A549 treated with dexamethasone at 1 μM for 4 hours (cell line): ENCODE measurements around the gene HDDC3. TPM values are rescaled to one million over a fixed set of nuclear protein-coding genes. Genes with fewer than 3 reads are reported as not detected.

ENCODE experiments used
- total RNA-seq: library from RNA; stranded (reverse); fragments of 200-300 nt; extraction: Qiagen RNA extraction; gene quantifications from 5 replicates; pipeline ENCODE4 v1.2.3, GENCODE V29; 2022

The HDDC3 gene, protein sequence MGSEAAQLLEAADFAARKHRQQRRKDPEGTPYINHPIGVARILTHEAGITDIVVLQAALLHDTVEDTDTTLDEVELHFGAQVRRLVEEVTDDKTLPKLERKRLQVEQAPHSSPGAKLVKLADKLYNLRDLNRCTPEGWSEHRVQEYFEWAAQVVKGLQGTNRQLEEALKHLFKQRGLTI
- 33.1 to 36.7 TPM (median 34.3 TPM) in 5 replicates for total RNA-seq

DNA sequence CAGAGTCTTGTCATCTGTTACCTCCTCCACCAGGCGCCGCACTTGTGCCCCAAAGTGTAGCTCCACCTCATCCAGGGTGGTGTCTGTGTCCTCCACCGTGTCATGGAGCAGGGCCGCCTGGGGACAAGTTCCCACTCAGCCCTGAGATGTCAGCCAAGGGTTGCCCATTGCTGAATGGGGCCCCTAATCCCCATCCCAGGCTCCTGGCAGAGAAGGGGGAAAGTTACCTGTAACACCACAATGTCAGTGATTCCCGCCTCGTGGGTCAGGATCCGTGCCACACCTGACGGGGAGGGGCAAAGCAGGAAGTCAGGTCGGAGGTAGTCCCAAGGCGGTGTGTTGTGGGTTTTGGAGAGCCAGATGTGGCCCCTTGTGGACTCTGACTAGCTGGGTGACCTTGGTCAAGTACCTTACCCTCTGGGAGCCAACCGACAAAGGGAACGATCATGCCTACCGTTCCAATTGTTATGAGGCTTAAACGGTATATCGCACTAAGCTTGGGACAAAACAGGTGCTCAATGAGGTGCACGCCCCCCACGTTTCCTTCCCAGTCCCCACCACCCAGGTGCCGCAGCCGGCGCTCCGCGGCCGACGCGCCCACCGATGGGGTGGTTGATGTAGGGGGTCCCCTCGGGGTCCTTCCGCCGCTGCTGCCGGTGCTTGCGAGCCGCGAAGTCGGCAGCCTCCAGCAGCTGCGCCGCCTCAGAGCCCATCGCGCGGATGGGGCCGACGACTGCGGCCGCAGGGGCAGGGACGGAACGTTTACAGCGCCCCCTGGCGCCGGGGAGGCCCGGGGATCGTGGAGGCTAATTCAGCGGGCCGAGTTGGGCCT is at the start of gene HDDC3:
HDDC3 (minus strand) TSS at position 722 of the 832 bp plus-strand sequence; CDS start at position 713, 9 bp downstream.

GRCh38 chr15:90954712-90955623 is 22.6 kb upstream of the HDDC3 start, which contains the start of gene RCCD1:
Gene RCCD1 (plus strand): TSS chr15:90954884. CDS start chr15:90956735, 1,851 bp downstream.

DNA sequence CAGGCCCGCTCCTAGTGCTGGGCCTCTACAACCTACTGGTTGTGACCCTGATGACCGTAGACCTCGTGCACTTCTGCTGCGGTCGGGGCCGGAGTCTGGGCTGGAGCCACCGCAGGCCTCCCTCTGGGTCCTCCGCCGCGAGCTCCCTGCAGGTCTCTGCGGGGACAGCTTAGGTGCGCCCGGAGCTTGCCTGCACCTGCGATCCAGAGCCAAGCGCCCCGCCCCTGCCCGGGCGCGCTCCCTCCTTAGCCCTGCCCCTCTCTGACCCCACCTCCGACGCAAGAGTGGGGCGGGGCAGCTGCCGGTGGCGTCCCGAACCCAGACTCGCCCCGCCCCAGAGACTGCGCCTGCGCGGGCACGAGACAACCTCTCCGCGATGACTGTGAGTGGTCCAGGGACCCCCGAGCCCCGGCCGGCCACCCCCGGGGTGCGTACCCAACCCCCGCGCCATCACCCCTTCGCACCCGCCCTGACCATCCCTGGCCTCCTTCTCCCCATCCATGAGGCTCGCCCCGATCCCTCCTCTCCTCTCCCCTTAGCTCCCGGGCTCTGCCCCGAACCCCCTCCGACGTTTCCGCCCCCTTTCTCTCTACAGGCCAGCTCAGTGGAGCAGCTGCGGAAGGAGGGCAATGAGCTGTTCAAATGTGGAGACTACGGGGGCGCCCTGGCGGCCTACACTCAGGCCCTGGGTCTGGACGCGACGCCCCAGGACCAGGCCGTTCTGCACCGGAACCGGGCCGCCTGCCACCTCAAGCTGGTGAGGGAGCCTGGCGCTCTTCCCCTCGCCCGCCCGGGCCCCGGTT is 2.8 kb upstream of the HDDC3 start, which contains the start of gene UNC45A:
UNC45A (plus strand) TSS at position 337 of the 803 bp plus-strand sequence; CDS start at position 377, 40 bp downstream.

DNA sequence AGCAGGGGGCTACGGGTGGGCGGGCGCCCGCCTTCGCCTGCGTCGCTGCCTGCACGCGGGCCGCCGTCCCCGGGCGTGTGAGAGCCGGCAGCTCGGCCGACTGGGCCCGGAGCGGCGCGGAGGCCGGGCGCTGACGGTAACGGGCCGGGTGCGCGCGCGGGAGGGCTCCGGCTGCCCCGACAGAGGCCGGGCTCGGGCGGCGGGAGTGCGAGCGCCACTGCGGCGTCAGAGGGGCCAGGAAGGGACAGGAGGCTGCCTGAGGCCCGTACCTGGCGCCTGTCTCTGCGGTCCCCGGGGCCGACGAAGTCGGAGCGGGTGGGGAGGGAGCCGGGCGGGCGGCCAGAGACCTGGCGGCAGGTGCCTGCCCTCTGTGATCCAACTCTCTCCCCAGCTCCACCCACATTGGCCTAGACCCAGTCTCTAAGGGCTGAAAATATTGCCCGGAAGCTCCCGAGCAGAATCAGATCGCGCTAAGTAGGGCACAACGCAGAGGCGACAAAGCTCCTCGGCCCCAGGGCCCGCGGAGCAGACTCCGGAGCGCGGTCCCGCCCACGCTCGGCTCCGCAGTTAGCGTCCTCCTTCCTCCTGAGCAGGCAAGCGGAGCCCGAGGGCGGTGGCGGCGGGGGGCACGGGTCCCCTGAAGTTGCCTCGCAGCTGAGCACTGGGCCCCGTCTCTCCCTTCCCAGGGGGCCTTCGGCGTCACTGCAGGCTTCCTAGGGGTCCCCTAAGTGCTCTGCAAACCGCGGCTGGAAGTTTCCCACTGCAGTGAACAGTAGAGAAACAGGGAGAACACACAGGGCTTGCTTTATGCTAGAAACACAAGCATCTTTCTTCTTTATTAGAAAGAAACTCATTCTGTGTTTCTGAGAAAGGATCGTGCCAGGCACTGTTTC is 29.3 kb downstream of the HDDC3 start, which contains the start of gene MAN2A2:
MAN2A2 (plus strand) TSS at position 463 of the 893 bp plus-strand sequence. CDS start 906 bp downstream, outside the sequence.

DNA sequence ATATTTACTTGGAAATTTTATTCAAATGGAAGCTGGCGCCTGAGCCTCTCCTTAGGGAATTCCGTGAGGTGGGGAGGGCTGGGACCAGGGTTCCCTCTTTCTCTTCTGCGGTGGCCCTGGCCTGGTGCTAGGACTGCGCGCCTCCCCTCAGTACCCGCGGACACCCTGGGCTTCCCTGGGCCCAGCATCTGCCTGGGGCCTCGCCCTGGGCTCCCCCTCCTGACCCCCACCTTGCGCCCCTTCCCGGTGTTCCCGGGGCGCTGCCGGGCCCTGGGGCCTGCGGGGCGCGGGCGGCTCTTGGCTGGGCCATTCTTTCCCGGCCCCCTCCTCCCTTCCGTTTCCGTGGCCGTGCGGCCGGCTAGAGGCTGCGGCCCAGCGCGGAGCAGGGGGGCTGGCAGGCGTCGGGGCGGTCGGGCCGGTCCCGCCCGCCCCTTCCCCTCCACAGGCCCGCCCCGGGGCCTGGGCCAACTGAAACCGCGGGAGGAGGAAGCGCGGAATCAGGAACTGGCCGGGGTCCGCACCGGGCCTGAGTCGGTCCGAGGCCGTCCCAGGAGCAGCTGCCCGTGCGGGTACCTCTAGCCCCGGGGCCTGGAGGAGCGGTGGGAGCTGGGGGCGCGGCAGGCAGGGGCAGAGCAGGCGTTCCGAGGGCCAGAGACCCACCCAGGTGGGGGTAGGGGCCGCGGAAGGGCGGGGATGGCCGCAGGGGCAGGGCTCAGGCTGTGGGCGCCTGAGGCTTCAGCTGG is 48.2 kb downstream of the HDDC3 start, which contains the start of gene FES:
FES (plus strand) TSS at position 529 of the 743 bp plus-strand sequence. CDS start 542 bp downstream, outside the sequence.

Other genes with a start within 250 kb of the HDDC3 start
- 13.7 to 15.5 TPM (median 14.7 TPM) in 5 replicates for gene BLM, start 215.2 kb downstream of the HDDC3 start, total RNA-seq
- gene FURIN, start 64.0 kb downstream of the HDDC3 start, total RNA-seq = 41.5 to 69.8 TPM (median 61.8 TPM) in 5 replicates
- 0.58 to 0.83 TPM (median 0.61 TPM) in 5 replicates for gene FES, start 48.0 kb downstream of the HDDC3 start, total RNA-seq
- 17.5 to 33.1 TPM (median 26.2 TPM) in 5 replicates for gene MAN2A2, start 29.2 kb downstream of the HDDC3 start, total RNA-seq
- gene UNC45A, start 2.7 kb upstream of the HDDC3 start, total RNA-seq = 45.3 to 62.6 TPM (median 58.8 TPM) in 5 replicates
- gene RCCD1, start 22.3 kb upstream of the HDDC3 start, total RNA-seq = 23.7 to 41.5 TPM (median 29.0 TPM) in 5 replicates
- 183 to 217 TPM (median 210 TPM) in 5 replicates for gene PRC1, start 62.0 kb upstream of the HDDC3 start, total RNA-seq
- gene VPS33B, start 90.0 kb upstream of the HDDC3 start, total RNA-seq = 12.6 to 18.0 TPM (median 14.5 TPM) in 5 replicates
- gene SV2B, start 167.7 kb upstream of the HDDC3 start, total RNA-seq = 0.06 to 0.29 TPM (median 0.13 TPM) in 5 replicates